ENCODE measurements around the gene TRIM9. TPM values are rescaled to one million over a fixed set of nuclear protein-coding genes. Genes with fewer than 3 reads are reported as not detected.
"Not testable (repeated sequence)": the region's sequence is repeated elsewhere in the genome, so short reads cannot be mapped to it uniquely, and the experiment has no call there.

Gene TRIM9
- total RNA-seq, 6 experiments from 2014 or later = 0.07 to 1.9 (median 0.32) TPM

- Histone ChIP-seq H3K36me3 (no peaks in the 10 kb centered on the region), H3K9me3 (no peaks in the 10 kb centered on the region), H3K4me1 (no peaks in the 10 kb centered on the region), H3K27me3 (no peaks in the 10 kb centered on the region), H3K27ac (no peak overlapping the region), H3K4me3 (no peak overlapping the region)
- ATAC-seq (no peak), DNase-seq (no peak)
- 73% methylated on average over 3 of the region's 3 CpGs for WGBS (ENCODE audit: insufficient coverage, low coverage, low lambda C conversion rate, missing lambda C conversion rate)
- intact Hi-C loops (cut with DNase I) = no loop called here
- TF ChIP-seq POLR2A (IDR thresholded peaks at IDR 0.05) (no peak), CTCF (IDR thresholded peaks at IDR 0.05) (no peak)
Measured at GRCh38 chr14:50957296-50957695, 137.6 kb downstream of the TRIM9 start.

DNA sequence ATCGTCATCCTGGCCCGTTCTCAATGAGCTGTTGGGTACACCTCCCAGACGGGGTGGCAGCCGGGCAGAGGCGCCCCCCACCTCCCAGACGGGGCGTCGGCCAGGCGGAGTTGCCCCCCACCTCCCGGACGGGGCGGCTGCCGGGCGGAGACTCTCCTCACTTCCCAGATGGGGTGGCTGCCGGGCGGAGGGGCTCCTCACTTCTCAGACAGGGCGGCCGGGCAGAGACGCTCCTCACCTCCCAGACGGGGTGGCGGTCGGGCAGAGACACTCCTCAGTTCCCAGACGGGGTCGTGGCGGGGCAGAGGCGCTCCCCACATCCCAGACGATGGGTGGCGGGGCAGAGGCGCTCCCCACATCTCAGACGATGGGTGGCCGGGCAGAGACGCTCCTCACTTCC lies 138.5 kb downstream of the TRIM9 start:
- H3K4me3 ChIP-seq; DNase-seq; H3K27ac ChIP-seq; H3K4me1 ChIP-seq; H3K36me3 ChIP-seq; ATAC-seq; intact Hi-C loops (cut with DNase I); H3K27me3 ChIP-seq; H3K9me3 ChIP-seq: not testable (repeated sequence)
- WGBS (ENCODE audit: insufficient coverage, low coverage, low lambda C conversion rate, missing lambda C conversion rate) = 85% methylated on average over 14 of the region's 32 CpGs

DNA sequence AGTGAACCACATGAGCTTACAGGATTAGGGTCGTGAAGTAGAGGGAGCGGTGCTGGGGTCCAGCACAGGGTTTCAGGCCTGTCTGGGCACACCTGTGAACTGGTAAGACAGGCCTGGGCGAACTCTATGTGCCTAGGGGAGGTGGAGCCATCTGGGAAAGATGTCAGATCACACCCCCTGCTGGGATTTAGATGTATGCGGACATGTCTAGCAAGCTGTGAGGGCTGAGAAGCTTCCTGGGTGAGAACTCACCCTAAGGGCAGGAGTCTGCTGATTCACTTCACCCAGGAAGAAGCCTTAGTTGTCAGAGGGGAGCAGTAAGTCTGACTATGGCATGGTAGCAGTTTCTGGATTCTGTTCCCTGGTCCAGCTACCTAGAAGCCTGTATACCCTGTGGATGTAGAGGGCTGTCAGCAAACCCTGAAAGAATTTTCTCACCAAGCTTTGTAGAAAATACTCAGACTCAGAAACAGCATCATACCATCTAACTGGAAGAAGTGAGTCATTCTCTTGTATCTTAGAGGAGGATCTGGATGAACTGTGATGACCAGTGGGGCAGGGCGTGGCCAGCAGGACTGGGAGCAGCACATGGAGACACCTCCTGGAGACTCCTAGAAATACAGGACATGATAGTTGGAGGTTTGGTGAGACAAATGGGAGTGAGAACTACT lies 139.4 kb downstream of the TRIM9 start:
- Histone ChIP-seq H3K4me1 (no peaks in the 10 kb centered on the region), H3K9me3 (no peaks in the 10 kb centered on the region), H3K27ac (peak overlapping the region in 1 of 3 donors; percentile 7), H3K27me3 (no peaks in the 10 kb centered on the region), H3K4me3 (no peak overlapping the region), H3K36me3 (no peaks in the 10 kb centered on the region)
- peak; percentile 95 to 96 (median 96) for ATAC-seq
- DNase-seq = peak; percentile 71 to 82 (median 75)
- intact Hi-C loops (cut with DNase I) = no loop called here
- TF ChIP-seq POLR2A (IDR thresholded peaks at IDR 0.05) = no peak
- TF ChIP-seq CTCF (IDR thresholded peaks at IDR 0.05) = peak; percentile 27 to 51 (median 47)
- WGBS (ENCODE audit: insufficient coverage, low coverage, low lambda C conversion rate, missing lambda C conversion rate) = 70% methylated on average over 3 of the region's 5 CpGs

DNA sequence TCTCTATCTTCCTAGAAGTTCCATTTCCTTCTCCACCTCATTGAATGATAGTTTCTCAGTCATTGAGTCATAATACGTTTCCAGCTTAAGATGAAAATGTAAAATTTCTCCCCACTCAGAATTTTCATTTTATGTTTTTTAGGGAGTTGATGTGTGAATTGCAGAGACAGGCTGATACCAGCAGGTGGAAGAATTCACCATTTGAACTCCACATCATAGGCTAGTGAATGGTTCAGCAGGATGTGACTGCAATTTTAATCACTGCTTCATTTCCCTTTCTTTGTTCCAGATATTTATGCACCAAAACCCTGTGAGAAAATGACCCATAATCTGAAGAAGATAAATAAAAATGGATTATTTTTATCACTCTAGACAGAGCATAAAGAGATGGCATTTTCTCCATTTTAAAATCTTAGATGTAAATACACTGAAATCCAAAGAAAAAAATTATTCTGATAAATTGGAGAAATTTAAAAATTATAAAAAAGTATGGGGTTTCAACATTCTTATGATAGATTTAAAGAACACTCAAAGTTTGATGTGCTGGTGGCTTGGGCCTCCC lies 140.0 kb downstream of the TRIM9 start:
- intact Hi-C loops (cut with DNase I) = no loop called here
- DNase-seq = no peak
- peak; percentile 70 to 87 (median 78) for ATAC-seq
- Histone ChIP-seq H3K36me3 (no peaks in the 10 kb centered on the region), H3K4me1 (no peaks in the 10 kb centered on the region), H3K27me3 (no peaks in the 10 kb centered on the region), H3K27ac (peak overlapping the region in 1 of 3 donors; percentile 7), H3K9me3 (no peaks in the 10 kb centered on the region), H3K4me3 (no peak overlapping the region)
- 7% methylated on average over 1 of the region's 1 CpG for WGBS (ENCODE audit: insufficient coverage, low coverage, low lambda C conversion rate, missing lambda C conversion rate)
- TF ChIP-seq POLR2A (IDR thresholded peaks at IDR 0.05) (no peak), CTCF (IDR thresholded peaks at IDR 0.05) (peak; percentile 50 to 71 (median 64))

GRCh38 chr14:50953502-50953901 lies 141.4 kb downstream of the TRIM9 start:
- no peaks in the 10 kb centered on the region for H3K36me3 ChIP-seq
- no peak overlapping the region for H3K27ac ChIP-seq
- DNase-seq (no peak), ATAC-seq (no peak)
- H3K27me3 ChIP-seq = no peaks in the 10 kb centered on the region
- no peak overlapping the region for H3K4me3 ChIP-seq
- H3K9me3 ChIP-seq = no peaks in the 10 kb centered on the region
- H3K4me1 ChIP-seq = no peaks in the 10 kb centered on the region
- intact Hi-C loops (cut with DNase I) = no loop called here
- 88% methylated on average over 1 of the region's 1 CpG for WGBS (ENCODE audit: insufficient coverage, low coverage, low lambda C conversion rate, missing lambda C conversion rate)
- TF ChIP-seq POLR2A (IDR thresholded peaks at IDR 0.05) (no peak), CTCF (IDR thresholded peaks at IDR 0.05) (no peak)

Data from right lobe of liver (tissue), 6 donors.